Measurements from ENCODE around the gene AKT3. TPM values are rescaled to one million over a fixed set of nuclear protein-coding genes. Genes with fewer than 3 reads are reported as not detected.
A peak's percentile ranks its signal among the peaks of the same experiment; 100 is the strongest.

The AKT3 gene
- polyA plus RNA-seq, 1 experiment = 34.9 TPM

DNA sequence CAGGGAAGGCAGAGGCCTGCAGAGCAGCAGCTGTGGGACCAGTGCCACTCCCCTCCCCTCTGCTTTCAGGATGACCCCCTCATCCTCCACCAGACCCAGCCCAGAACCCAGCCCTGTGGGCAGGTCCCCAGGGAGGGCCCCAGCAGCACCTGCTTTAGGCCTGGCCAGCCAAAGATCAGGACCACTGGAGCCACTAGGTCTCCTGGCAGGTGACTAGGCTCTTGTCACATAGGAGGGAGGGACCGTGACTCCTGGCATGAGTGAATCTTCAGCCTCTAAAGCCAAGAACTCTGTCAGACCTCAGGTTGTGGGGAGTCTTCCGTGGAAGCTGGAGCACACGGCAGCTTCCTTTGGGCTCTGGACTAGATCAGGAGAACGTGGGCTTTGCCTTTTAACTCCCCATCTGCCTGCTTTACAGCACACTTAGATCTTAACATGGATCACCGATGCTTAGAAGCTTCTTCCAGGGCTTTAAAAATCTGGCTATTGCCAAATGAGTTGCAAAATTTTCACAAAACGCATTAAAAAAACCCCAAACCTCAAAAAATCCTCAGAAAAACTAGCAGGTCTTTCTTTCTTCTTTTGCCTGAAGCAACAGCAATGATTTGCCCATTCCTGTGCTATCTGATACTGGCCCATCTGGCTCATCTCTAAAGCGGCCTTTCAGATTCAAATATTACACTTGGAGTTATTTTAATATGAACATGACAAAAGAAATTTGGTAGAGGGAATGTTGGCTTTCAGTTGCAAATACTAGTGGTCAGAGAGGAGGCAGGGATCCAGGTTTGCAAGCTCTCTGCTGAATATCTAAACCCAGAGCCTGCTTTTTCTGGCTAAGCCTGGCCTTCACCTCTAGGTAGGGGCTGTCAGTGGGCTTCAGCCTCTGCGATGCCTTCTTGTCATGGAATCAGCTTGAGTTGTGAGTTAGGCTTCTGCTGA is 359.0 kb downstream of the AKT3 start:
- TF ChIP-seq CTCF (IDR thresholded peaks at IDR 0.05; ENCODE audit: low read depth, low read length) = no peak
- H3K27me3 ChIP-seq (ENCODE audit: control insufficient read depth, insufficient read depth, low read length) = no peaks in the 10 kb centered on the region
- peaks cover 5% of the 10 kb centered on the region; the same call in 1 of the 2 replicates for H3K9me3 ChIP-seq (ENCODE audit: control insufficient read depth, insufficient read depth, low read length)
- POLR2A ChIA-PET = interaction anchor here (0.5 kb wide), 1 partner anchor 223 kb away, joined by 4 read pairs; no protein-coding TSS in a partner anchor
- H3K4me3 ChIP-seq (ENCODE audit: low read depth, low read length) = no peak overlapping the region
- CTCF ChIA-PET = interaction anchor here (1.0 kb wide), 1 partner anchor 158 kb away, joined by 6 read pairs; no protein-coding TSS in a partner anchor
- H3K27ac ChIP-seq (ENCODE audit: low read depth, low read length) = peak overlapping the region; percentile 43
- peak; percentile 59 for DNase-seq (ENCODE audit: low read depth, low spot score)

DNA sequence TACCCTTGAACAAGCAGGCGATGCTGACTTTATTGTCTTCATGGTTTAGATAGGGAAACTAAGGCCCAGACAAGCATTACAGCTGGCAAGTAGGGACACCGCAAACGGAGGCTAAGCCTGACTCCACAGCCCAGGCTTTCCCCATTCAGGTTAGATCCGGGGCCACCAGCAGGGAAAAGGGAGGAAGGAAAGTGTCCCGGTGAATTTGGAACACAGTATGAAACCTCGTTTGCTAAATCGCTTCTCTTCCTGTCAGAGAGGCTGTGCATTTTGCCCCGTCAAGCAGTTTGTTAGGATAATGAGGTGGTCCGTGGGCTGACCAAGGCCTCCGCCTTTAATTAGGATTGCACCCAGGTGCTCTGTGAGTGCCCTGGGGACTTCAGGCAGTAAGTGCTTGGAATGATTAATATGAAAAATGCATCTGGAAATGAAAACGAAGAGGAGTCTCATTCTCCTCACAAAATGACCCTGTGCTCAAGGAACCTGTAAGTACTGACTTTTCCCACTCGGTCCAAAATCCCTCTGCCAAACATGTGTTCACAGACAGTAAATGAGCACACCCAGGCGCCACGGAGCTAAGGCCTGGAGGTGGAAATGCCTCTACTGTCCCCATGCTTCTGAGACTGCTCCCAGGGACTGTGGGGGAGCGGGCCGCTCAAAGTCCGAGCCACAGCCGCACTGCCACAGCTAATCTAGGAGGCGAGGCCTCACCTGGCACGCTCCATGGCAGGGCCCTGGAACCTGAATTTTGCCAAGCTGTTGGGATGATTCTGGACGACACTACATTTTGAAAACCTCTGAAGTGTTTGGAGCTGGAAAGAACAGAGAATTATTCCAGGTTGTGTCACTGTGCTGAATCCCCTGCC is 360.1 kb downstream of the AKT3 start:
- CTCF ChIA-PET = no interaction called here
- Histone ChIP-seq H3K27ac (ENCODE audit: low read depth, low read length) (no peak overlapping the region), H3K4me3 (ENCODE audit: low read depth, low read length) (no peak overlapping the region), H3K9me3 (ENCODE audit: control insufficient read depth, insufficient read depth, low read length) (peaks cover 5% of the 10 kb centered on the region; the same call in 1 of the 2 replicates), H3K27me3 (ENCODE audit: control insufficient read depth, insufficient read depth, low read length) (no peaks in the 10 kb centered on the region)
- TF ChIP-seq CTCF (IDR thresholded peaks at IDR 0.05; ENCODE audit: low read depth, low read length) = no peak
- no peak for DNase-seq (ENCODE audit: low read depth, low spot score)
- POLR2A ChIA-PET = no interaction called here

DNA sequence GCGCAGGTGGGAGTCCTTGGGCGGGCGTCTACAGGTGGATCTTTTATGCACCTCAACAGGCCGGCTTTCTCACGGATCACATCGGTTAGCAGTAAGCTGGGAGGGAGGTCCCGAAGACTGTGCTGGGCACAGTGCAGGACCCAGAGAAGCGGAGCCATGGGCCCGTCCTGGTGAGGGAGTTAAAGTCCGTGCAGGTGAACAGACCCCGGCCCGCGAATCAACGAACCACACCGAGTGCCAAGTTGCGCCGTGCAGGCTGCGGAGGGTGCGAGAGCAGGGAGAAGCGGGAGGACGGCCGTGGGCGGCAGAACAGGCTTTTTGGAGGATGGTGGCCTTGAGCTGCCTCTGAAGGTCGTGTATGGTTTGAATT is 360.9 kb downstream of the AKT3 start:
- TF ChIP-seq CTCF (IDR thresholded peaks at IDR 0.05; ENCODE audit: low read depth, low read length) = no peak
- Histone ChIP-seq H3K27me3 (ENCODE audit: control insufficient read depth, insufficient read depth, low read length) (no peaks in the 10 kb centered on the region), H3K27ac (ENCODE audit: low read depth, low read length) (no peak overlapping the region), H3K4me3 (ENCODE audit: low read depth, low read length) (no peak overlapping the region), H3K9me3 (ENCODE audit: control insufficient read depth, insufficient read depth, low read length) (peaks cover 6% of the 10 kb centered on the region; the same call in 1 of the 2 replicates)
- CTCF ChIA-PET = no interaction called here
- POLR2A ChIA-PET = no interaction called here
- no peak for DNase-seq (ENCODE audit: low read depth, low spot score)

- TF ChIP-seq CTCF (IDR thresholded peaks at IDR 0.05; ENCODE audit: low read depth, low read length) = no peak
- H3K27ac ChIP-seq (ENCODE audit: low read depth, low read length) = no peak overlapping the region
- H3K4me3 ChIP-seq (ENCODE audit: low read depth, low read length) = no peak overlapping the region
- DNase-seq (ENCODE audit: low read depth, low spot score) = no peak
- no peaks in the 10 kb centered on the region for H3K27me3 ChIP-seq (ENCODE audit: control insufficient read depth, insufficient read depth, low read length)
- peaks cover 11% of the 10 kb centered on the region; the same call in 1 of the 2 replicates for H3K9me3 ChIP-seq (ENCODE audit: control insufficient read depth, insufficient read depth, low read length)
- CTCF ChIA-PET = no interaction called here
- POLR2A ChIA-PET = no interaction called here
These were observed 361.4 kb downstream of the AKT3 start for GRCh38 chr1:243488459-243489157.
